Myocyte (in vitro differentiated cells): Measurements from ENCODE around the gene SHISA9. TPM values are rescaled to one million over a fixed set of nuclear protein-coding genes. Genes with fewer than 3 reads are reported as not detected.

Experiments
- DNase-seq: peaks from one replicate; pipeline ENCODE4 v3.0.0-alpha.2; 2012; ENCODE audit warnings: low read depth
- total RNA-seq: library from RNA; depleted of rRNA; stranded (reverse); fragments of >200 nt; gene quantifications from 2 replicates; pipeline ENCODE4 v1.2.3, GENCODE V29; 2014

The SHISA9 gene
- total RNA-seq, 1 donor from 2014 or later: 15.5 TPM

DNA sequence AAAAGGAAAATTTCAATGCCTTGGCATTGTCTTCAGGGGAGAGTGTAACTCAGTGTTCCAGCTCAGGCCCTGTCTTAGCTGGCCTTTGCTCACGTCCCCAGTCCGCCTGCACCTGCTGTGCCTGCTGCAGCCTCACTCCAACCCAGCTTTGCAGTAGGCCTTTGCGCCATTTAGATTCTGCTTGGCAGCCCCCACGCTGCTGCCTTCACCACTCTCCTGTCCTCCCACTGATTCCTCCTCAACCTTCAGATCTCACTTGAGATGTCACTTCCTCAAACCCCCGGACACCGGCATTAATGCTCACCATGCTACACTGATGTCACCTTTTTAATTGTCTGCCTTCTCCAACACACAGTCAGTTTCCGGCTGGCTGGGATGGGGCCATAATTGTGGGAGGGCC, 166.2 kb downstream of the SHISA9 start:
- no peak for DNase-seq

DNA sequence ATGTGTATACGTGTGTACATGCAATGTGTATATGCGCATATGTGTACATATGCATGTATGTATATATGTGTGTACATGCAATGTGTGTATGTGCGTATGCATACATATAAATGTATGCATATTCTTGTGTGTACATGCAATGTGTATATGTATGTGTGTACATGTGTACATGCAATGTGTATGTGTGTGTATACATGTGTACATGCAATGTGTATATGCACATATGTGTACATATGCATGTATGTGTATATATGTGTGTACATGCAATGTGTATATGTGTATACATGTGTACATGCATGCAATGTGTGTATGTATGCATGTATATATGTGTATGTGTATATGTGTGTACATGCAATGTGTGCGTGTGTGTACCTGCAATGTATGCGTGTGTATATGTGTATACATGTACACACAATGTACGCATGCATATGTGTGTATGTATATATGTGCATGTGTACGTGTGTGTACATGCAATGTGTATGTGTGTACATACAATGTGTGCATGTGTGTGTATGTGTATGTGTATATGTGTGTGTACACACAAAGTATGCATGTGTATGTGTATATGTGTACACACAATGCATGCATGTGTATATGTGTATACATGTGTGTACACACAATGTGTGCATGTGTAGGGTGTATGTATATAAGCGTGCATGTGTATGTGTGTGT, 167.7 kb downstream of the SHISA9 start:
- no peak for DNase-seq

GRCh38 chr16:13070268-13070667, 168.9 kb downstream of the SHISA9 start:
- peak; percentile 18 for DNase-seq

- no peak for DNase-seq
Measured at GRCh38 chr16:13076878-13077277, 175.5 kb downstream of the SHISA9 start.

- DNase-seq: peak; percentile 56
Measured at GRCh38 chr16:13077816-13078215, 176.4 kb downstream of the SHISA9 start.

GRCh38 chr16:13080531-13080930, 179.1 kb downstream of the SHISA9 start:
- DNase-seq: no peak

DNA sequence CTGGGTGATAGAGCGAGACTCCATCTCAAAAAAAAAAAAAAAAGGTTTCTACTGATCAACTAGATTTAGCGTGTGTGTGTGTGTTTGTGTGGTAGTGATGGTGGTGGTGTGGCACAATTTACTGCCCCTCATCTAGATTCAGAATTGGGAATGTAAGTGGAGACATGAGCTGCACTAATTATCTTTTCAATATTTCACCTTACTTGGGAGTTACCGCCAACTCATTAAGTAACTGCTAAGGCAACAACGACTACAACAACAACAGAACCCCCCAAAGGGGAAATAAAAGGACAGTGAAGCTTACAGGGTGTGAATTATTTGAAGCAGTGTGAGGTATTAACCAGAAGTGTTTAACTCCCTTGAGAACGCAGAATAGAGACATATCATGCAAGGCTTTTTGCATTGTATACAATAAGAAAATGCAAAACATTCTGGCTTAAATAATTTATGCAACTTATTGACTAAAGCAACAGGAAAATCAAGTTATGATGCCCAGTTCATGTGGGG, 180.5 kb downstream of the SHISA9 start:
- no peak for DNase-seq

- no peak for DNase-seq
Measured at GRCh38 chr16:13083681-13084080, 182.3 kb downstream of the SHISA9 start.

GRCh38 chr16:13084331-13084730, 182.9 kb downstream of the SHISA9 start:
- DNase-seq: no peak

- peak; percentile 83 for DNase-seq
Measured at GRCh38 chr16:13093661-13094060, 192.3 kb downstream of the SHISA9 start.

DNA sequence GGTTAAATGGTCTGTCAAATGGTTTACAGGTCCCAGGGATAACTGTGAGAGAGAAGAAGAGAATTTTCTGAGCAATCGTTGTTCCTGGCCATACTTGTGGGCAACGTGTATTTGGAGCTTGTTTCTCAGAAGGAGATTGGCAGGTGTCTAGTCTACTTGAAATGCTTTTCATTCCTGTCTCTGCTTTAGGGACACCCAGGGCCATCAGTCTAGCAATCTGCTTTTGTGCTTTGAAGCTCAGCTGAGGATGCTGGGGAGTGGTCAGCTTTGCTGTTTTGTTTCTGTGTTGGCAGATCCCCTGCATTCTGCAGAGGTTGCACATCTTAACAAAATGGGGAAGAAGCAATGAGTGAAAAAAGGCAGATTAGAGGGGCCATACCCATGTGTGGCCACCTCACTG, 193.7 kb downstream of the SHISA9 start:
- DNase-seq: no peak

DNA sequence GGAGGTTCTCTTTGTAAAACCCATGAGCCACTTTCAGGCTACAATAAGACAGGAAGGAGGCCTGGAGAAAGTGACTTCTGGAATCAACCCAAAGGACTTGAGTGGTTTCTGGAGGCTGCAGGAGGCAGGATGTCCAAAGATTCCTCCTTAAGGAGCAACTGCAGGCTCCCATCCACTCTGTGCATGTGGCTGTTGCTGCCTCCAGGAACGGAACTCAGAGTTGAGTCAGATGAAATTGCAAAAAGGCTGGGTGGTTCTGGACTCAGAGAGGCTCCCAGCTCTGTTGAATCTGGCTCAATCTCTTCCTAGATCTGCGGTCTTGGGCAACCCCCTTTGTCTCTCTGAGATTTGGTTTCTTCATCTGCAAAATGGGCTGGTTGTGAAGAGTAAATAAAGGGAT, 197.1 kb downstream of the SHISA9 start:
- peak; percentile 61 for DNase-seq

GRCh38 chr16:13099822-13100221, 198.4 kb downstream of the SHISA9 start:
- no peak for DNase-seq

DNA sequence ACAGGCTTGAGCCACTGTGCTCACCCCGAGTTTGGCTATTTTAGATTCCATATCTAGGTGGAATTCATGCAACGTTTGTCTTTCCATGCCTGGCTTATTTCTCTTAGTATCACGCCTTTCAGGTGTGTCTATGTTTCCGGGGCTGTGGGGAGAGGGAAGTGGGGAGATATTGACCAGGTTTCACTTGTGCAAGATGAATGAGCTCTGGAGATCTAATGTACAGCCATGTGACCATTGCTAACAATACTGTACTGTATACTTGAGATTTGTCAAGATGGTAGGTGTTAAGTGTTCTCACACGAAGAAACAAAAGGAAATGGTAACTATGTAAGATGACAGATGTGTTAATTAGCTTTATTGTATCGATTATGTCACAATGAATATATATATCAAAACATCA, 199.6 kb downstream of the SHISA9 start:
- DNase-seq: no peak

GRCh38 chr16:13101828-13102227, 200.4 kb downstream of the SHISA9 start:
- no peak for DNase-seq

DNA sequence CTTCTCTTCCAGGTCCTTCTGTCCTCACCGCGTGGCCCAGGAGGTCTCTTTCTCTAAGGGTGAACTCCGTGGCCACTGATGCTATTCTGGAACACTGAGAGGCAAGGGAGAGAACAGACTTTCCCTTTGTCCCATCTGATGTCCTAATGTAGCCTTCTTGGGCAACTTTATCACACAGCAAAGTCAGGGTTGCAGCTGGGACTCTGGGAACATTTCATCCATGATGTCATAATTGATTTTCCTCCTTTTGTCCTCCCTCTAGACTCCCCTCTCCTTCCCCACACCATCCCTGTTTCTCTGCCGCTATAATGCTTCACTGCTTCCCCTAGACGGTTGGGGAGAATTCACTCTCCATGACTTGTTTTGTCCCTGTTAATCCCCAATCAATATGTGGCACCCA, 201.0 kb downstream of the SHISA9 start:
- peak; percentile 23 for DNase-seq

DNA sequence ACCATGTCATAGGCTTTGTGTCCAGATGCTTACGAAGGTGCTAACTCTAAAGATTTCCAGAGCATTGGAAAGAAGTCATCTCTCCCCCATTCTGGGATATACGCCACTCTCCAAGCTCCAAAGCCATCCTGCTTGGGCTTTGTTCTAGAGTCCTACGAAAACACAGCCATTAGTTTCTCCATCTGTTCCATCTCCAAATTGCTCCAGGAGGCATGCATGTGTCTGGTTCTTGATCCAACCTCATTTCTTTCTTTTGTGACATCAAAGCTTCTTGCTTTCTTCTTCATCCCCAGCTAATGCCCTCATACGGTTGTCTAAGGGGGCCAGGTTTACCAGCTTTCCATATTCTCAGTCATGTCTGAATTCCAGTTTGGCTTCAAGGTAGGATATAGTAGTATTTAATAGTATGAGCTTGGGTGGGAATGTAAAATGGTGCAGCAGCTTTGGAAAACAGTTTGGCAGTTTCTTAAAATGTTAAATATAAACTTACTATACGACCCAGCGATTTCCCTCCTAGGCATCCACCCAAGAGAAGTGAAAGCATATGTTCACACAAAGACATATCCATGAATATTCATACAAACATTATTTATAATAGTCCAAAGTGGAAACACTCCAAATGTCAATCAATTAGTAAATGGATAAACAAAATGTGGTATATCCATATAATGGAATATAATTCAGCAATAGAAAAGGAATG, 202.6 kb downstream of the SHISA9 start:
- DNase-seq: no peak

- no peak for DNase-seq
Measured at GRCh38 chr16:13104772-13105171, 203.4 kb downstream of the SHISA9 start.

DNA sequence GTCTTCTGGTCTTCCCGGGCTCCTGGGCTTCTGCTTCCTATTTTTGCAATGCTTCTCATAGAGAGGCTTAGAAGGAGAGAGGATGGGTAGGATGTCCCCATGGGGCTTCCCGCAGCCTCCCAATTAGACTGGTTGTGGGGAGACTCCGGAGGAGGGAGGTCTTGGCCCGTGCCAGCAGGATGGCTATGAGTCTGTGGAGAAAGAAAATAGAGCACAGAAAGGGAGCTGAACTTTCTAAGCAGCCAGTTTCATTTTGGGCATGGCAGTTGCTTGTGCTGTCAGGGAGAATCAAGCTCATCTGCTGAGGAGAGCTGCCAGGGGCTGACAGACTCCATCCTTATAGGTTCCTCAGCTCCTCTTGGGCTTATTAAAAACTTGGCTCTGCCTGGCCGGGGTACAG, 204.0 kb downstream of the SHISA9 start:
- DNase-seq: no peak

- DNase-seq: no peak
Measured at GRCh38 chr16:13106464-13106863, 205.1 kb downstream of the SHISA9 start.

DNA sequence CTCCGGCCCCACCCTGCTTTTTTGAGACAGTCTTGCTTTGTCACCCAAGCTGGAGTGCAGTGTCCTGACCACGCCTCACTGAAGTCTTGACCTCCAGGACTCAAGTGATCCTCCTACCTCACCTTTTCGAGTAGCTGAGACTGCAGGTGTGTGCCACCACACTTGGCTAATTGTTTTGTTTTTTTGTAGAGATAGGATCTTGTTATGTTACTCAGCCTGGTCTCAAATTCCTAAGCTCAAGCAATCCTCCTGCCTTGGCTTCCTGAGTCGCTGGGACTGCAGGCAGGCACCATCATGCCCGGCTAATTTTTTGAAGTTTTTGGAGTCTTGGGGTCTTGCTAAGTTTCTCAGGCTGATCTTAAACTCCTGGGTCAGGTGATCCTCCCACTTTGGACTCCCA, 206.7 kb downstream of the SHISA9 start:
- no peak for DNase-seq

GRCh38 chr16:13109171-13109570, 207.8 kb downstream of the SHISA9 start:
- peak; percentile 57 for DNase-seq
